HL-60/S4 (cell line): Measurements from ENCODE around the gene NDUFB7.
"Not testable (repeated sequence)": the region's sequence is repeated elsewhere in the genome, so short reads cannot be mapped to it uniquely, and the experiment has no call there.

Experiments used
- in situ Hi-C: fragments of 300-500 bp; cut with MboI; formaldehyde crosslinking; loops from 2 replicates; pipeline ENCODE4 v1.14.3; 2022; ENCODE audit warnings: low sequenced_read_pairs

Gene NDUFB7

DNA sequence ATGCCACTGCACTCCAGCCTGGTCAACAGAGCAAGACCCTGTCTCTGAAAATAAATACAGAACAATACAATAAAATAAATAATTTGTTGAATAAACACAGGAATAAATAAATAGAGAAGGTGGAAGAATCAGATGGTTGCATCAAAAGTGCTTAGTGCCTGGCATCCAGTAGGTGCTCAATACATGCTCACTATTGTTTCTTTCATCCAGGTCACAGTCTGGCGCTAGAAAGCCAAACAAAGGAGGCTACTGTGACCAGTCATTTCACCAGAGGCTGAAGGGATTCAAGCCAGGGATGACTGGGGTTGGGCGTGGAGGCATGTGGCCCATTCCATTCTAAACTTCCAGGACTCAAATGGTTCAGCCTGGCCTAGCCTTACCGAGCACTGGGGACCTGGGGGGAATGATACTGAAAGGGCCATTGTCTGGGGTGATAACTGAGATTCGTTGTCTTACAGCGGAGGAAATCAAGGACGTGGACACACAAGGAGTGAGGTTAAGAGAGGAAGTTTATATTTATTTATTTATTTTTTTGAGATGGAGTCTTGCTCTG is 3.6 kb upstream of the NDUFB7 start:
- in situ Hi-C loops: loop anchor here (10.0 kb wide), 1 partner anchor 319 kb away; no protein-coding TSS in a partner anchor

DNA sequence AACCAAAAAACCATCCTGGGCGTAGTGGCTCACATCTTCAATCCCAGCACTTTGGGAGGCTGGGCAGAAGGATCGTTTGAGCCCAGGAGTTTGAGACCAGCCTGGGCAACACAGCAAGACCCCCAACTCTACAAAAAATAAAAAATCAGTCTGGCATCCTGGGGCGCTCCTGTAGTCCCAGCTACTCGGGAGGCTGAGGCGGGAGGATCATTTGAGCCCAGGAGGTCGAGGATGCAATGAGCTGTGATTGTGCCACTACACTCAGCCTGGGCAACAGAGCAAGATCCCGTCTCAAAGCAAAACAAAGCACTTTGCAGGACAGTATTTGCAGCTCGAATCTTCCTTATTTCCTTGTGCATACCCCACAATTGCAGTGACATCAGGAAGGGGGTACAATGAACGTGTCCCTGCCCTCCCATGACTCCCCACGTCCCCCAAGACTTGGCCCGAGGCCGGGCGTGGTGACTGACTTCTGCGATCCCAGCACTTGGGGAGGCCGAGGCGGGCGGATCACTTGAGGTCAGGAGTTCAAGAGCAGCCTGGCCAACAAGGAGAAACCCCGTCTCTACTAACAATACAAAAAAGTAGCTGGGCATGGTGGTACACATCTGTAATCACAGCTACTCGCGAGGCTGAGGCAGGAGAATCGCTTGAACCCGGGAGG is 870 bp downstream of the NDUFB7 start:
- in situ Hi-C loops: loop anchor here (5.0 to 10.0 kb wide), 2 partner anchors 116 to 324 kb away; no protein-coding TSS in a partner anchor

DNA sequence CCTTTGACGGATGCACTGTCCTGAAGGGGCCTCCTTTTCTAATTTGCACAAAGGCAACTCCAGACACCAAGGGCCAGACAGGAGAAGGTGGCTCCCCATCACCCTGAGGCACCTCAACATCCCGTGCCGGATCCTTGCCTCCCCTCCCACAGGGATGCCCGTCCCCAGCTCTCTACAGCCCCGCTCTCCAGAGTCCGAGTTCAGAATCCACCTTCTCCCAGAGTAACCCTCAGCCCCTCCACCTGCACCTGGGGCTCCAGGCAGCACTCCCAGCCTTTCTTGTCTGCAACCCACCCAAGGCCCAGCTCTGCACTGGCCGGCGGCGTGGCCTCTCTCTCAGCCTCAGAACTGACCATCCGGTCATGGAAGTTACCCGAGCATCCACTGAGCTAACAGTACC is 4.8 kb downstream of the NDUFB7 start:
- in situ Hi-C loops: no loop called here

DNA sequence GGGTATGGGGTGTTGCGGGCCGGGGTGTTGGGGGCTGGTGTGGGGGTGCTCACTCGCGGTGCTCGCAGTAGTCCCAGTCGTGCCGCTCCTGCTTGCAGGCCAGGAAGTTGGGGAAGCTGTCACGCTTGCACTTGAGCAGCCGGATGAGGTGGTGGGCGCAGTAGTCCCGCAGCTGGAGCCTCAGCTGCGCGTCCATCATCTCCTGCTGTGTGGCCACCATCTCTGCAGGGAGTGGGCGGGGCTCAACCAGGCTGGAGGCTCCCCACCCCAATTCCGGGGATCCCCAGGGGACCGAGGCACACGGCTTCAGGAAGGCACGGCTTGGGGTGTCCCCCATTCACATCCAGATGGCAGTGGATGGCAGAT is 5.2 kb downstream of the NDUFB7 start:
- in situ Hi-C loops: no loop called here

DNA sequence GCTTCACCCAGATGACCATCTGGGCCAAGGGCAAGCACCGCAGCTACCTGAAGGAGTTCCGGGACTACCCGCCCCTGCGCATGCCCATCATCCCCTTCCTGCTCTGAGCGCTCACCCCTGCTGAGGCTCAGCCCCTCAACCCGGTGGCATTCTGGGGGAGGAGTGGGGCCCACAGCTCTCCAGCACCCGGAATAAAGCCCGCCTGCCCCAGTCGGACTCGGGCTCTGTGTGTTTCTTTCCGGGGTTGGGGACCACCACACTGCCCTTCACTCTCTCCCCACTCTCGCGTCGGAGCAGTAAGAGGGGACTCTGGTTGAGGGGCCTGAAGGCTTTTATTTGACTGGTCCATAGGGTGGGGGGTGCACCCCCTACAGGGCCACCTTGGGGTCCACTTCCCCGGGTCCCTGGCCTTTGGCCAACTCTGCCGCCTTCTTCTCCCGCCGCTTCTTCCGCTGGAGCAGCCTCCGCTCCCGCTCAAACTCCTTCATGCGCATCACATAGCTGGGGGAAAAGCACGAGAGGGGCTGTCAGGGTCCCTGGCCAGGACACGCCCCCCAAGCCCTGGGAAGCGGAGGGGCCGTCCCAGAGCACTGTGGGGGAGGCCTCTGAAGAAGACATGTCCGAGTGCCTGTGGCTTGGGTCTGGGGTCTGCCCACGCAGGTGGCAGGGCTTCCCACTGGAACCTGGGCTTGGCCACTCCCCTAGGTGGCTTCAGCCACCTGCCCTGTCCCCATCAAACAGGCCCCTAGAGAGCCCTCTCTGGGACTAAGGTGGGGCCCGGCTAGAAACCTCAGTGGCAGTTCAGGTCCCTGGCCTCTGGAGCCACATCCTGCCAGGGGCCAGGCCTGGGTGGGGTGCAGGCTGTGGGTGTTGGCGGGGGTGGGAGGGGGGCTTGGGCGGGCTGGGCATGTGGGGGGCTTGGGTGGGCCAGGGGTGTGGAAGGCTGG is 5.8 kb downstream of the NDUFB7 start:
- in situ Hi-C loops: no loop called here

DNA sequence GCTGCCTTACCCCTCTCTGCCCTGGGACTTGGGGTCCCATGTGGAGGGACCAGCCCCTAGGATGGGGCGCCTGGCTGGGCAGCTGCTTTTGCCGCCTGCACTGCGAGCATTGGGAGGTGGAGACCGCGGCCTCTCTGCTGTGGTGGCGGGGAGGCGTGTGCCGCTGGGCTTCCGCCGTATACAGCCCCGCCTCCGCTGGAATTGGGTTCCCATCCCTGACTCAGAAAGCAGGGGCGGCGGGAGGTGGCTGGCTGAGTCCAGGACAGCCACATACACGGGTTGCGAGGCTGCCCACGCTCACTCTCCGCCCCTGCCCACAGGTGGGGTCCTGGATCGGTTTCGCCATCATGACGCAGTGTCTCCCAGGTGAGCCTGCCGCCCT is 6.6 kb downstream of the NDUFB7 start:
- in situ Hi-C loops: no loop called here

DNA sequence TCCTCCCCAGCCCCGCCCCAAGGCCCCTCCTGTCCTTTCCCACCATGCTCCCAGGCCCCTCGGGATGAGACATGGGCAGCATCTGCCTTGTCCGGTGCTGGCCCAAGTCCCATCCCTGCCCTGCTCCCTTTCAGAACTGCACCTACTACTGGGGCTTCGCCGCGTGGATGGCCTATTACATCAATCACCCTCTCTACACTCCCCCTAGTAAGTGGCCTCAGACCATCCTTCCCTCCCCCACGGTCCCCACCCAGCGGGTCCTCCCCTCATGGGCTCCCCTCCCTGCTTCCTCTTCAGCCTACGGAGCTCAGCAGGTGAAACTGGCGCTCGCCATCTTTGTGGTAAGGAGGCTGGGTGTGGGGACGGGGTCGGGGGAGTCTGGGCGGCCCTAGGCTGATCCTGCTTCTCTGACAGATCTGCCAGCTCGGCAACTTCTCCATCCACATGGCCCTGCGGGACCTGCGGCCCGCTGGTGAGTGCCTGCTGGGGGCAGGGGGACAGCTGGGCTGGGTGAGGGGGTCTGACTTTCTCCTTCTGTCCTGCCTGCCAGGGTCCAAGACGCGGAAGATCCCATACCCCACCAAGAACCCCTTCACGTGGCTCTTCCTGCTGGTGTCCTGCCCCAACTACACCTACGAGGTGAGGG is 7.1 kb downstream of the NDUFB7 start:
- in situ Hi-C loops: not testable (repeated sequence)

DNA sequence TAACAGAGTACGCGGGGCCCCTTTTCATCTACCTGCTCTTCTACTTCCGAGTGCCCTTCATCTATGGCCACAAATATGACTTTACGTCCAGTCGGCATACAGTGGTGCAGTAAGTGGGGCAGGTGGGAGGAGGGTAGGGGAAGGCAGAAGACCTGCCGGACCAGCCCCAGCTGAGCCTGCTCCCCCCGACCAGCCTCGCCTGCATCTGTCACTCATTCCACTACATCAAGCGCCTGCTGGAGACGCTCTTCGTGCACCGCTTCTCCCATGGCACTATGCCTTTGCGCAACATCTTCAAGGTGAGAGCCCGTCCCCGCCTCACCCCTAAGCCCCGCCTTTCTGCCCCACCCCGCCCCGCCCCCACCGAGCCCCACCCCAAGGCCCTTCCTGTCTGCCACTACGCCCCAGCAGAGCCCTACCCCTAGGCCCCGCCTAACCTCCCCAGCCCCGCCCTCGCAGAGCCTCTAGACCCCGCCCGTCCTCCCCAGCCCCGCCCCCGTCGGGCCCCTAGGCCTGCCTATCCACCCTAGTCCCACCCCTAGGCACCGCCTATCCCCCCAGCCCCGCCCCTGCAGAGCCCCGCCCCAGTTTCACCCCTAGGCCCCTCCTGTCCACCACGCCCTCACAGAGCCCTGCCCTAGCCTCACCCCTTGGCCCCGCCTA is 7.7 kb downstream of the NDUFB7 start:
- in situ Hi-C loops: no loop called here

DNA sequence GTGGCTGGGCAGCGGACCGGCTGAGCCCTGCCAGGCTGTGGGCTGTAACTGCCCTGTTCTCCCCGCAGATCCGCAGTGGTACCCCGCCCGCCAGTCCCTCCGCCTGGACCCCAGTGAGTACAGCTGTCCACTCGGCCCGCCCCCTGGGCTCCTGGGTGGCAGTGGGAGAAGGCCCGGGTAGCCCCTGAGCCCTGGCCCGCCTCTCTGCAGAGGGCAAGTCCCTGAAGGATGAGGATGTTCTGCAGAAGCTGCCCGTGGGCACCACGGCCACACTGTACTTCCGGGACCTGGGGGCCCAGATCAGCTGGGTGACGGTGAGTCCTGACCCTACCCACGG is 8.3 kb downstream of the NDUFB7 start:
- in situ Hi-C loops: no loop called here

DNA sequence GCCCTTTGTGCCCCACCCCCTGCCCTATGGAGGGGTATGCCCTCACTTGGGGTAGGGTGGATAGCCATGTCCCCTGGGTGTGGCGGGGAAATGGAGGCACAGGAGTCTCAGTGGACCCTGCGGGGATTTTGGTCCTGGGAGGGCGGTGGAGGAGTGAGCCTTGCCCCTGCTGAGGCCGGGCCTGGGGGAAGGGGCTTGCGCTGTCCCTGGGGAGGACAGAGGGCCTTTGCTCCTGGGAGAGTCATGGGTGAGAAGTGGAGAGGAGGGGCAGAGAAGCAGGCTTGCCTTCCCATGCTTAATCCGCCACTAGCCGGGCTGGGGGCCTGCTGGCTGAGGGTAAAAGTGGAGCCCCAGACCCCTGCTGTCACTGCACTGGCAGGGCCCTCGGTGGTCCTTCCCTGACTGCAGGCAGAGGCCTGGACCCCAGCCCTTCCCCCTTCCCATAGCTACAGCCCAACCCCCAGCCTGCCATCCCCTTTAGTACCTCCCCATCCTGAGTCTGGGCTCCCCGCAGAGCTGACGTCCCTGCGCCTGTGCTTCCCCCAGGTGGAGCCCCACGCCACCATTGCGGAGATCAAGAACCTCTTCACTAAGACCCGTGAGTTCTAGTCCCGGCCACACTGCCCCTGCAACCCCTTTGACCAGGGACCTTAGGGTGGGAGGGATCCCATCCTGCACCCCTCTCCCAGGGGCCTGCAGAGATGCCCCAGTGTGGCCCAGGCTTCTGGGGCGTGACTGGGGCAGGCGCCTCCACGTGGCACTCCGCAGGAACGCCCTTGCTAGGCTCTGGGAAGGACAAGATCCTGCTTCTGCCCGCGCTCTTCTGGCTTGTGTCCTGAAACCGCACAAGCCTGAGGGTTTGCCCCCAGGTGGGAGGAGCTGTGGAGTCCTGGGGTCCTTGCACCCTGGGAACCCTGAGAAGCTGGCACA is 8.9 kb downstream of the NDUFB7 start:
- in situ Hi-C loops: no loop called here

DNA sequence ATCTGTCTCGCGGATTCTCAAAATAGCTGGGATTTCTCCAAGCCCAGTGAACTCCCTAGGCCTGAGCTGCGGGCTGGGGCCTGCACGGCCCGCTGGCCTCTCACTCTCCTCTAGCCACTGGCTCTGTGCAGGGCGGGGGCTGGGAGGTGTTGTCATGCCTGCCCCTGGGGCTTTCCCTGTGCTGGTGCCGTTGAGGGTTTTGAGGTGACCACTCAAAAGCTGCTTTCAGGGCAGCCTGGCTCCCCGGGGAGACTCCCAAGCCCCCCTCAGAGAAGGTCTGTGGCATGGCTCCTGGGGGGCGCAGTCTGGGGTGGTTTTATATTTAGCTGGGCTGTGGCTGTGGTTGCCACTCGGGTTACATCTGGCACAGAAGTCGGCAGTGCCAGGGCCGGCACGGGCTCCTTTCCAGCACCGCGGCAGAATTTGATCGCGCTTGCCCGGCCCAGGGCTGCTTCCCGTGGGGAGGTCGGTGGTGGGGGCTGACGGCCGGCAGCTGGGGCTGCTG is 10.0 kb downstream of the NDUFB7 start:
- in situ Hi-C loops: no loop called here

DNA sequence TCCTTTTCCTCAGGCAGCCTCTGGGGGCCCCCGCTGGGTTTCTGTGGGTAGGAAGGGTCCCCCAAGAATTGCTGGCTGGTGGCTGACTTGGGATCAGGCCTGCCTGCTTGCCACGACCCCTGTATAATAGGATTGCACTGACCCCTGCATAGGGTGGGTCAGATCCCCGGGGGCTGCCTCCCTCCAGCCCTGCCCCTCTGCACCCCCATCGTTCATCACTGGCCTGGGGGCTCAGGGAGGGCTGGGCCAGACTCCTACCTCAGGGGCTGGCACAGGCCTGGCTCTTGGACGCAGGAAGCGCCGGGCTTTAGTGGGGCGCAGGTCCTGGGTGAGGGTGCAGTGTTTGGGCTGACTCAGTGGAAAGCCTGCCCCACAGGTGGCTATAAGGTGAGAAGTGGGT is 10.6 kb downstream of the NDUFB7 start:
- in situ Hi-C loops: no loop called here

DNA sequence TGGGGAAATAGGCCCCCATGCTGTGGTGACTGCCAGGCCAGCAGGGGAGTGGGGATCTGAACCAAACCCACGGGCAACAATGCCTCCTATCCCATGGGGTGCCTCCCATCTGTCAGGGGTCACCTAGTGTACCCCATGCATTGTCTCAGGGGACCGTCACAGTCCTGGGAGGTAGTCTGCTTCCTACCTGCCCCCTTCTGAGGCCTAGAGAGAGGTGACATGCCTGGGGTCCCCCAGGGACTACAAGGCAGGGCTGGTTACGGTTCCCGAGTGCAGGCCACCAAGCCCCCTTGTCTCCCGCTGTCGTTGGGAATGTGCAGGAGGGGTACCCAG is 11.1 kb downstream of the NDUFB7 start:
- in situ Hi-C loops: no loop called here

DNA sequence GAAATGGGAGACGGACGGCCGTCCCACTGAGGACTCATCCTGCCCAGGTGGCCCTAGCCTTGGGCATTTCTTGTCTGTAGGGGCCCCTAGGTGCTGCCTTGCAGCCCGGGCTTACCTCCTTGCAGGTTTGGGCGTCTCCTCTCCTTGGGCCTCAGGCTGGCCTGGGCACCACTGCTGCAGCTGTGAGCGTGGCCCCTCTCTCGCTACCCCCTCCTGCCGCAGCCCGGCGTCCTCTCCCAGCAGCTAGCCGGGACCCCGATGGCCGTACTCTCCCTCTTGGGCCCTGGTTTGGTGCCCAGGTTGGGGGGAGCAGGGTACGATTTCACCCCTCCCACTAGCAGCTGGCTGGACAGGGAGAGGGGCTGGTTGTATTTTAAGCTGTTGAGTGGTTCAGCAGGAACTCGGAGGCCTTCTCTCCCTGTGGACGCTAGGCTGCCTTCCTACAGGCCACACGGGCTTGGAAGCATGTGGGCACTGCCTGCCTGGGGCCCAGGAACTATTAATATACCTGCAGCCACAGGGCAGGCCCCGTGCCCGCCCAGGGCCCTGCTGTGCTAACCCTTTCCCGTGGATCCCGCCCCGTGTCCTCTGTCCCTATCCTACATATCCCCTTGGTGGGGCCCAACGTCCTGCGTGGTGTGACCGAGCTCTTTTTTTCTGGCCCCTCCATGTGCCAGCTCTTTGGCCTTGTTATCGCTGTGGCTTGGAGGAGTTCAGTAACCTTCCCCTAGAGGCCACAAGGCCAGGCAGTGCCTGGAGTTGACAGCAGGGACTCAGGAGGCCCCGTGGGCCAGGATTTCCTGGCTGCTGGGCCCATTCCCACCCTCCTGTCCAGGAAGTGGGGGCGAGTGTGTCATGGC is 11.7 kb downstream of the NDUFB7 start:
- in situ Hi-C loops: no loop called here

DNA sequence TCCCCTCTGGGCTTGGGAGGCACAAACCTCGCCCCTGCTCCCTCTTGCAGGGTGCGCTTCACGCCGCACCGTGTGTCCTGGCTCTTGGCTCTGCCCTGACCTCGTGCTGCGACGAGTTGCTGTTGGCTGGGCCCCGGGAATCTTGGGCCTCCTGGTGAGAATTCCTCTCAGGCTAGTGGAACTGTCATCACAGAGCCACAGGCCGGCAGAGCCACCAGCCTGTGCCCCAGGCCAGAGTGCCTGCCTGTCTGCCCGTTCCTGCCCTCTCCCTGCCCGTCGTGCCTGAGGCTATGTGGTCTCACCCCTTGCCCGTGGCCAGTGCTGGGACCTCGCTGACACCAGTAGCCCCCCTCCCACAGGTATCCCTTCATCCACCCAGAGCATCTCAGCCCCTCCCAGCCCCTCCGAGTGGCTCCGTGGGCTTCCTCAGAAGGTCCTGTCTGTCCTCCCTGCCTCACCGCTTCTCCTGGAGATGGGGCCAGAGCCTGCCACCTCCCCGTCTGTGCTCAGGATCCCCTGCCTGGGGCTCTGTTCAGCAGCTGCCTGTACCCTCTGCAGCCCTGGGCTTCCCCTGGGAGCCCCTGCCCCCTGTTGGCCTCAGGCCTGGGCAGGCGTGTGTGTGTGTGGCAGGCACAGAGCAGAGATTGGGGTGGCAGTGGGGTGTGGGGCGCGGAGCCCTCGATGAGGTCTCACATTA is 13.3 kb downstream of the NDUFB7 start:
- in situ Hi-C loops: no loop called here

DNA sequence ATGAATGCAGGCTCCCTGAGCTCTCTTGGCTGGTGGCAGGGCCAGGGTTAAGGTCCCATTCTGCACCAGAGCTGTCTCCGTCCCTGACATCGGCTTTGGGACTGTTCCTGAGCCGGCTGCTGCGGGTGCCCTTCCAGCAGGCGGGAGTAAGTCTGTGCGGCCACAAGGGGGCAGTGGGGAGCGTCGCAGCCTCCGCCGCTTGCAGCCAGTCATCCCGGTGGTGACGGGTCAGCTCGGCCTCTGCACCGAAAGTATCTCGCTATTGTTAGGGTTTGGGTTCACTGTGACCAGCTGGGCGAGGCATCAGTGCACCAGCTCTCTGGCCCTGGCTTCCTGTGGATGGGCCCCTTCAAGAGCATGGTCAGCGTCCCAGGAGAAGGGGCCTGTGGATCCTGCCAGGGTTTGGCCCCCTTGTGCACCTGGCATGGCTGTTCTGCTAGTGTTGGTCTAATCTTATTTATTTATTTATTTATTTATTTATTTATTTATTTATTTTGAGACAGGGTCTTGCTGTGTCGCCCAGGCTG is 15.1 kb downstream of the NDUFB7 start:
- in situ Hi-C loops: no loop called here

DNA sequence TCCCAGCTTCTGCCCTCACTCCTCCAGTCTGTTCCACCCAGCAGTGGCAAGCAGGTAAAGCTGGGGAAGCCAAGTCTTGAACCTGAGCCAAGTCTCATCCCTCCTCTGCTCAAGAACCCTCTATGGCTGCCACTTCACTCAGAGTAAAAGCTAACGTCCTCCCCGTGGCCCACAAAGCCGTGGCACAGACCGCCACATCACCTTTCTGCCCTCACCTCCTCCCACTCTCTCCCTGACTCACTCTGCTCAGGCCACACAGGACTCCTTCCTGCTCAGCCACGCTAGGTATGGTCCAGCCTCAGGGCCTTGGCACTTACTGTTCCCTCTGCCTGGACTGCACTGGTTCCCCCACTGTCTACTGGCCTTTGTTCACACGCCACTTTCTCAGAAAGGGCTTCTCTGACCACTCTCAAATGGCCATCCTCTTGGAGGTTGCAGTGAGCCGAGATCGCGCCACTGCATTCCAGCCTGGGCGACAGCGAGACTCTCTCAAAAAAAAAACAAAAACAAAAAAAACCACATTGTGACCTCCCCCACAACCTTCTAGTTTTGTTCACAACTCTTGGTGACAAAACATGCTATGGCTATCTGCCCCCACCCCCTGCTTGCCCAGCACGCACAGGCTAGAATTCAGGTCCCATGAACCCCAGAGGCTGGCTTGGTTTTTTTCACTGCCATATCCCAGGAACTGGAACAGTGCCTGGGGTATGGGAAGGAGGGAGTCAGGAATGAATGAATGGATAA is 15.8 kb downstream of the NDUFB7 start:
- in situ Hi-C loops: no loop called here
